HG03565 (cell line): ENCODE results near the gene GPX8.

ENCODE experiments used
- ATAC-seq: cut with Tn5 transposase; IDR thresholded peaks from one replicate; pipeline ENCODE4 v1.9.1; 2021; ENCODE audit warnings: mild to moderate bottlenecking, moderate library complexity; ENCODE audit not compliant: unreplicated experiment

GPX8 gene

GRCh38 chr5:55172051-55172899 is 12.3 kb downstream of the GPX8 start:
- ATAC-seq: peak; percentile 49

GRCh38 chr5:55172937-55173686 is 13.1 kb downstream of the GPX8 start, which contains the start of gene CDC20B:
TSS of gene CDC20B (minus strand) at chr5:55173177. CDS start at chr5:55173000, 177 bp downstream.
- ATAC-seq: peak; percentile 64

GRCh38 chr5:55173687-55174230 is 13.8 kb downstream of the GPX8 start:
- no peak for ATAC-seq

- no peak for ATAC-seq
Measured at GRCh38 chr5:55175781-55176175, 15.8 kb downstream of the GPX8 start.

GRCh38 chr5:55176176-55176818 is 16.3 kb downstream of the GPX8 start:
- no peak for ATAC-seq

GRCh38 chr5:55177078-55177477 is 17.1 kb downstream of the GPX8 start:
- no peak for ATAC-seq

GRCh38 chr5:55180016-55180415 is 20.0 kb downstream of the GPX8 start:
- ATAC-seq: no peak

- ATAC-seq: no peak
Measured at GRCh38 chr5:55187370-55187769, 27.4 kb downstream of the GPX8 start.

GRCh38 chr5:55188656-55189540 is 28.9 kb downstream of the GPX8 start:
- no peak for ATAC-seq

- ATAC-seq: no peak
Measured at GRCh38 chr5:55191165-55191564, 31.2 kb downstream of the GPX8 start.

- no peak for ATAC-seq
Measured at GRCh38 chr5:55205001-55205400, 45.0 kb downstream of the GPX8 start.

- no peak for ATAC-seq
Measured at GRCh38 chr5:55211184-55211874, 51.4 kb downstream of the GPX8 start.
